ENCODE data around the gene TUBGCP6. TPM values are rescaled to one million over a fixed set of nuclear protein-coding genes. Genes with fewer than 3 reads are reported as not detected.

The TUBGCP6 gene
- total RNA-seq, 1 donor from 2014 or later: 17.5 TPM

- DNase-seq (ENCODE audit: missing footprints) (no peak), ATAC-seq (no peak)
- intact Hi-C loops (cut with DNase I): no loop called here
Observed at GRCh38 chr22:50192436-50193204, 52.2 kb downstream of the TUBGCP6 start.

- intact Hi-C loops (cut with DNase I): no loop called here
- ATAC-seq: no peak
- no peak for DNase-seq (ENCODE audit: missing footprints)
Observed at GRCh38 chr22:50190941-50191741, 53.7 kb downstream of the TUBGCP6 start.

- intact Hi-C loops (cut with DNase I): no loop called here
- DNase-seq (ENCODE audit: missing footprints) (peak; percentile 93), ATAC-seq (peak; percentile 66)
Observed at GRCh38 chr22:50190182-50190940, 54.5 kb downstream of the TUBGCP6 start.

- DNase-seq (ENCODE audit: missing footprints): no peak
- intact Hi-C loops (cut with DNase I): no loop called here
- peak; percentile 14 for ATAC-seq
Observed at GRCh38 chr22:50189849-50190181, 55.0 kb downstream of the TUBGCP6 start.

GRCh38 chr22:50189184-50189848 lies 55.5 kb downstream of the TUBGCP6 start:
- ATAC-seq: no peak
- intact Hi-C loops (cut with DNase I): no loop called here
- peak; percentile 64 for DNase-seq (ENCODE audit: missing footprints)

GRCh38 chr22:50188356-50188755 lies 56.5 kb downstream of the TUBGCP6 start:
- ATAC-seq (no peak), DNase-seq (ENCODE audit: missing footprints) (peak; percentile 28)
- intact Hi-C loops (cut with DNase I): no loop called here

GRCh38 chr22:50186761-50187523 lies 57.9 kb downstream of the TUBGCP6 start:
- intact Hi-C loops (cut with DNase I): no loop called here
- peak; percentile 75 for DNase-seq (ENCODE audit: missing footprints)
- ATAC-seq: no peak

GRCh38 chr22:50186181-50186714 lies 58.6 kb downstream of the TUBGCP6 start:
- ATAC-seq (no peak), DNase-seq (ENCODE audit: missing footprints) (no peak)
- intact Hi-C loops (cut with DNase I): no loop called here

- intact Hi-C loops (cut with DNase I): no loop called here
- DNase-seq (ENCODE audit: missing footprints): peak; percentile 96
- ATAC-seq: peak; percentile 87
Observed at GRCh38 chr22:50185375-50186087, 59.3 kb downstream of the TUBGCP6 start, which contains the start of gene TRABD. TSS of gene TRABD (plus strand) at chr22:50185913. CDS start at chr22:50193061, 7,148 bp downstream.

GRCh38 chr22:50184902-50185374 lies 59.9 kb downstream of the TUBGCP6 start:
- intact Hi-C loops (cut with DNase I): no loop called here
- ATAC-seq (no peak), DNase-seq (ENCODE audit: missing footprints) (no peak)

- intact Hi-C loops (cut with DNase I): no loop called here
- DNase-seq (ENCODE audit: missing footprints) (peak; percentile 90), ATAC-seq (peak; percentile 48)
Observed at GRCh38 chr22:50184004-50184901, 60.6 kb downstream of the TUBGCP6 start.

- DNase-seq (ENCODE audit: missing footprints) (peak; percentile 57), ATAC-seq (no peak)
- intact Hi-C loops (cut with DNase I): no loop called here
Observed at GRCh38 chr22:50183141-50183971, 61.5 kb downstream of the TUBGCP6 start.

- DNase-seq (ENCODE audit: missing footprints): peak; percentile 55
- intact Hi-C loops (cut with DNase I): no loop called here
- peak; percentile 6 for ATAC-seq
Observed at GRCh38 chr22:50182176-50183081, 62.4 kb downstream of the TUBGCP6 start.

GRCh38 chr22:50180727-50181521 lies 63.9 kb downstream of the TUBGCP6 start:
- no peak for ATAC-seq
- intact Hi-C loops (cut with DNase I): no loop called here
- DNase-seq (ENCODE audit: missing footprints): peak; percentile 65
